H9 (cell line): ENCODE data around the gene ERI3. TPM values are rescaled to one million over a fixed set of nuclear protein-coding genes. Genes with fewer than 3 reads are reported as not detected.

ENCODE experiments used
- DNase-seq: peaks from one replicate; pipeline ENCODE4 v3.0.0-alpha.2; 2017
- H2AFZ ChIP-seq: one replicate; pipeline ENCODE4 v1.6.1; 2013; ENCODE audit warnings: mild to moderate bottlenecking, low read length, control low read depth, moderate library complexity
- H2AK5ac ChIP-seq: 2 replicates; pipeline ENCODE4 v1.6.1; 2013; ENCODE audit warnings: low read length, control low read depth, mixed read lengths; ENCODE audit not compliant: insufficient read length
- H2BK120ac ChIP-seq: one replicate; pipeline ENCODE4 v1.6.1; 2013; ENCODE audit warnings: low read depth, mild to moderate bottlenecking, low read length, control low read depth, inconsistent platforms; ENCODE audit not compliant: poor library complexity, severe bottlenecking
- H2BK12ac ChIP-seq: 2 replicates; pipeline ENCODE4 v1.6.1; 2013; ENCODE audit warnings: low read length, control low read depth, mixed read lengths, low read depth; ENCODE audit not compliant: insufficient read length
- H2BK15ac ChIP-seq: 2 replicates; pipeline ENCODE4 v1.6.1; 2013; ENCODE audit warnings: low read depth, low read length, control low read depth
- H2BK20ac ChIP-seq: one replicate; pipeline ENCODE4 v1.6.1; 2013; ENCODE audit warnings: low read depth, mild to moderate bottlenecking, low read length, control low read depth, inconsistent platforms; ENCODE audit not compliant: poor library complexity, severe bottlenecking
- H2BK5ac ChIP-seq: 2 replicates; pipeline ENCODE4 v1.6.1; 2013; ENCODE audit warnings: low read length, control low read depth, mixed read lengths; ENCODE audit not compliant: insufficient read length
- H3K14ac ChIP-seq: 2 replicates; pipeline ENCODE4 v1.6.1; 2013; ENCODE audit warnings: low read length, control low read depth; ENCODE audit not compliant: insufficient read depth
- H3K18ac ChIP-seq: 2 replicates; pipeline ENCODE4 v1.6.1; 2013; ENCODE audit warnings: low read depth, mild to moderate bottlenecking, mixed read lengths, low read length, control low read depth; ENCODE audit not compliant: insufficient read length
- H3K23ac ChIP-seq: 2 replicates; pipeline ENCODE4 v1.6.1; 2013; ENCODE audit warnings: low read length, control low read depth, mixed read lengths, low read depth; ENCODE audit not compliant: insufficient read length
- H3K23me2 ChIP-seq: 2 replicates; pipeline ENCODE4 v1.6.1; 2013; ENCODE audit warnings: low read depth, mild to moderate bottlenecking, mixed read lengths, low read length, control low read depth; ENCODE audit not compliant: insufficient read length, poor library complexity, severe bottlenecking
- H3K27ac ChIP-seq: 2 replicates; pipeline ENCODE4 v1.5.1; 2013; ENCODE audit warnings: low read length, control low read depth, mixed read lengths, low read depth; ENCODE audit not compliant: insufficient read length
- H3K27me3 ChIP-seq: 2 replicates; pipeline ENCODE4 v1.6.1; 2013; ENCODE audit warnings: low read length, control low read depth, inconsistent platforms; ENCODE audit not compliant: insufficient read depth
- H3K4ac ChIP-seq: 2 replicates; pipeline ENCODE4 v1.6.1; 2013; ENCODE audit warnings: low read depth, mild to moderate bottlenecking, control low read depth, inconsistent platforms, low read length, moderate library complexity
- H3K4me1 ChIP-seq: 2 replicates; pipeline ENCODE4 v1.6.1; 2013; ENCODE audit warnings: low read length, control low read depth, inconsistent platforms; ENCODE audit not compliant: insufficient read depth
- H3K4me2 ChIP-seq: 2 replicates; pipeline ENCODE4 v1.6.1; 2013; ENCODE audit warnings: low read length, control low read depth, mixed read lengths; ENCODE audit not compliant: insufficient read length, insufficient read depth
- H3K56ac ChIP-seq: 2 replicates; pipeline ENCODE4 v1.6.1; 2013; ENCODE audit warnings: low read depth, mild to moderate bottlenecking, mixed read lengths, low read length, control low read depth; ENCODE audit not compliant: insufficient read length
- H3K79me1 ChIP-seq: 2 replicates; pipeline ENCODE4 v1.6.1; 2013; ENCODE audit warnings: low read depth, mild to moderate bottlenecking, moderate library complexity, low read length, control low read depth, inconsistent platforms; ENCODE audit not compliant: insufficient read depth, poor library complexity, severe bottlenecking
- H3K79me2 ChIP-seq: 2 replicates; pipeline ENCODE4 v1.6.1; 2013; ENCODE audit warnings: low read length, control low read depth, inconsistent platforms; ENCODE audit not compliant: insufficient read depth
- H3K9ac ChIP-seq: 2 replicates; pipeline ENCODE4 v1.6.1; 2013; ENCODE audit warnings: low read length, control low read depth, mixed read lengths; ENCODE audit not compliant: insufficient read length; ENCODE audit errors: extremely low read depth
- H3K9me3 ChIP-seq: one replicate; pipeline ENCODE4 v1.6.1; 2013; ENCODE audit warnings: low read depth, low read length, inconsistent platforms; ENCODE audit not compliant: control insufficient read depth
- H3T11ph ChIP-seq: one replicate; pipeline ENCODE4 v1.6.1; 2013; ENCODE audit warnings: mild to moderate bottlenecking, low read length, control low read depth, inconsistent platforms
- H4K20me1 ChIP-seq: one replicate; pipeline ENCODE4 v1.6.1; 2013; ENCODE audit not compliant: control insufficient read depth, insufficient read length, insufficient read depth
- H4K5ac ChIP-seq: 2 replicates; pipeline ENCODE4 v1.6.1; 2013; ENCODE audit warnings: low read depth, mild to moderate bottlenecking, mixed read lengths, low read length, control low read depth; ENCODE audit not compliant: insufficient read length
- H4K8ac ChIP-seq: replicated peaks from 2 replicates; pipeline ENCODE4 v1.6.1; 2013; ENCODE audit warnings: low read length, control low read depth, mixed read lengths, low read depth; ENCODE audit not compliant: insufficient read length
- H4K91ac ChIP-seq: 2 replicates; pipeline ENCODE4 v1.6.1; 2013; ENCODE audit warnings: low read depth, mild to moderate bottlenecking, moderate library complexity, mixed read lengths, low read length, control low read depth; ENCODE audit not compliant: insufficient read length
- H3K27ac Mint-ChIP-seq, 3 experiments: 2 replicates in 2 of 3; 3 replicates in 1 of 3; pipeline ENCODE4 v1.8.0; 2020 to 2021; ENCODE audit warnings: mixed read lengths in 3 of 3, mild to moderate bottlenecking in 1 of 3, moderate library complexity in 1 of 3
- H3K27me3 Mint-ChIP-seq: 2 replicates; pipeline ENCODE4 v1.8.0; 2021; ENCODE audit warnings: low read depth, mild to moderate bottlenecking, moderate library complexity, mixed read lengths
- H3K36me3 Mint-ChIP-seq, 3 experiments: 2 replicates in 2 of 3; 3 replicates in 1 of 3; pipeline ENCODE4 v1.8.0; 2020 to 2021; ENCODE audit warnings: low read depth in 3 of 3, mixed read lengths in 3 of 3; ENCODE audit not compliant: insufficient read depth in 1 of 3
- H3K4me1 Mint-ChIP-seq, 2 experiments: 2 replicates each; pipeline ENCODE4 v1.8.0; 2020; ENCODE audit warnings: mixed read lengths in 2 of 2
- H3K4me3 Mint-ChIP-seq, 2 experiments: 2 replicates in 1 of 2; 3 replicates in 1 of 2; pipeline ENCODE4 v1.8.0; 2020 to 2021; ENCODE audit warnings: mild to moderate bottlenecking in 2 of 2, mixed read lengths in 2 of 2, moderate library complexity in 1 of 2
- H3K9me3 Mint-ChIP-seq, 2 experiments: 2 replicates in 1 of 2; 3 replicates in 1 of 2; pipeline ENCODE4 v1.8.0; 2020; ENCODE audit warnings: mild to moderate bottlenecking in 2 of 2, mixed read lengths in 2 of 2, moderate library complexity in 1 of 2
- WGBS: extraction: QIAGEN DNeasy Blood & Tissue Kit; methylation state at CpG from one replicate; pipeline ENCODE4 v1.1.7; 2013; ENCODE audit warnings: missing lambda C conversion rate, low lambda C conversion rate, mixed read lengths; ENCODE audit not compliant: insufficient read length; ENCODE audit errors: extremely low coverage; 5-methylcytosine and 5-hydroxymethylcytosine counted together
- total RNA-seq: library from RNA; stranded (reverse); gene quantifications from 2 replicates; pipeline ENCODE4 v1.2.1, GENCODE V29; 2021
- TF ChIP-seq, protein P1 (sequence below): fragments of 200-600 bp; sonication (generic); conservative IDR thresholded peaks from 3 replicates; pipeline ENCODE4 v1.8.0; 2021; ENCODE audit warnings: antibody characterized with exemption, mild to moderate bottlenecking

ERI3 gene
- total RNA-seq, 1 experiment from 2014 or later, result 61.6 TPM

DNA sequence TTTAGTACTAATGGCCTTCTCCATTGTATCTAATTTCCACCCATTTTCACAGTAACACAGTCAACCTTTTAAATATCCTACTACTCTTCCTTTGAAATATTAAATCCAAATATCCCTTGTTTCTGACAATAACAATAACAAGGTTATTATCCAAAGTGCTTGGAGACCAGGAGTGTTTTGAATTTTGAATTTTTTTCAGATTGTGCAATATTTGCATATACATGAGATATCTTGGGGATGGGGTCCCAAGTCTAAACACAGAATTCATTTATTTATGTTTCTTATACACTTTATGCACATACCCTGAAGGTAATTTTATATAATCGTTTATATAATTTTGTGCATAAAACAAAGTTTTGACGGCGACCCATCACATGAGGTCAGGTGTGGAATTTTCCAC, 124.3 kb downstream of the ERI3 start:
- H3K4me3 Mint-ChIP-seq, result no peak overlapping the region

More for the DNA sequence above, 124.3 kb downstream of the ERI3 start:
- TF ChIP-seq, protein P1, sequence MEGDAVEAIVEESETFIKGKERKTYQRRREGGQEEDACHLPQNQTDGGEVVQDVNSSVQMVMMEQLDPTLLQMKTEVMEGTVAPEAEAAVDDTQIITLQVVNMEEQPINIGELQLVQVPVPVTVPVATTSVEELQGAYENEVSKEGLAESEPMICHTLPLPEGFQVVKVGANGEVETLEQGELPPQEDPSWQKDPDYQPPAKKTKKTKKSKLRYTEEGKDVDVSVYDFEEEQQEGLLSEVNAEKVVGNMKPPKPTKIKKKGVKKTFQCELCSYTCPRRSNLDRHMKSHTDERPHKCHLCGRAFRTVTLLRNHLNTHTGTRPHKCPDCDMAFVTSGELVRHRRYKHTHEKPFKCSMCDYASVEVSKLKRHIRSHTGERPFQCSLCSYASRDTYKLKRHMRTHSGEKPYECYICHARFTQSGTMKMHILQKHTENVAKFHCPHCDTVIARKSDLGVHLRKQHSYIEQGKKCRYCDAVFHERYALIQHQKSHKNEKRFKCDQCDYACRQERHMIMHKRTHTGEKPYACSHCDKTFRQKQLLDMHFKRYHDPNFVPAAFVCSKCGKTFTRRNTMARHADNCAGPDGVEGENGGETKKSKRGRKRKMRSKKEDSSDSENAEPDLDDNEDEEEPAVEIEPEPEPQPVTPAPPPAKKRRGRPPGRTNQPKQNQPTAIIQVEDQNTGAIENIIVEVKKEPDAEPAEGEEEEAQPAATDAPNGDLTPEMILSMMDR, result no peak
- H3K4ac ChIP-seq, result no peak overlapping the region
- H3T11ph ChIP-seq, result no peak overlapping the region
- no peak overlapping the region for H4K91ac ChIP-seq
- H4K5ac ChIP-seq, result no peak overlapping the region
- no peaks in the 10 kb centered on the region for H3K23me2 ChIP-seq
- H3K4me1 ChIP-seq, result no peaks in the 10 kb centered on the region
- no peak overlapping the region for H2BK12ac ChIP-seq
- no peaks in the 10 kb centered on the region for H3K79me1 ChIP-seq
- H3K9me3 ChIP-seq, result peaks cover 14% of the 10 kb centered on the region
- no peak overlapping the region for H3K18ac ChIP-seq
- no peak overlapping the region for H3K27ac ChIP-seq
- H3K14ac ChIP-seq, result no peak overlapping the region
- H2BK20ac ChIP-seq, result no peak overlapping the region
- Mint-ChIP-seq H3K36me3 (peaks cover 46 to 51% (median 51%) of the 10 kb centered on the region in 3 experiments), H3K27me3 (peaks cover 3% of the 10 kb centered on the region), H3K27ac (no peak overlapping the region), H3K9me3 (peaks cover 18 to 34% of the 10 kb centered on the region in 2 experiments), H3K4me1 (no peaks in the 10 kb centered on the region)
- no peak overlapping the region for H2AK5ac ChIP-seq
- H4K8ac ChIP-seq, result no peak overlapping the region
- H2AFZ ChIP-seq, result no peak overlapping the region
- no peaks in the 10 kb centered on the region for H3K27me3 ChIP-seq
- no peak overlapping the region for H2BK120ac ChIP-seq
- no peak overlapping the region for H3K4me2 ChIP-seq
- H2BK5ac ChIP-seq, result no peak overlapping the region
- no CpG with 5 or more reads among the region's 3 CpGs for WGBS
- H3K79me2 ChIP-seq, result no peaks in the 10 kb centered on the region
- no peak overlapping the region for H3K9ac ChIP-seq
- H3K56ac ChIP-seq, result no peak overlapping the region
- no peak overlapping the region for H3K23ac ChIP-seq
- no peak for DNase-seq
- no peak overlapping the region for H2BK15ac ChIP-seq
- no peaks in the 10 kb centered on the region for H4K20me1 ChIP-seq
